ENCODE results near the gene MORN5.

Gene MORN5

GRCh38 chr9:122143876-122144405 lies 15.8 kb upstream of the MORN5 start:
- no peak for DNase-seq (ENCODE audit: low read depth)
- no peak overlapping the region for H3K4me3 ChIP-seq (ENCODE audit: low read depth, low read length)
- TF ChIP-seq POLR2A (IDR thresholded peaks at IDR 0.05; ENCODE audit: extremely low read depth, insufficient read length) (no peak), MYC (IDR thresholded peaks at IDR 0.05; ENCODE audit: low read depth, low read length) (no peak), CTCF (IDR thresholded peaks at IDR 0.05; ENCODE audit: low read depth, low read length) (no peak)

GRCh38 chr9:122144836-122145591 lies 14.7 kb upstream of the MORN5 start:
- DNase-seq (ENCODE audit: low read depth) = peak; percentile 28
- no peak overlapping the region for H3K4me3 ChIP-seq (ENCODE audit: low read depth, low read length)
- TF ChIP-seq MYC (IDR thresholded peaks at IDR 0.05; ENCODE audit: low read depth, low read length) = no peak
- TF ChIP-seq CTCF (IDR thresholded peaks at IDR 0.05; ENCODE audit: low read depth, low read length) = peak; percentile 58

DNA sequence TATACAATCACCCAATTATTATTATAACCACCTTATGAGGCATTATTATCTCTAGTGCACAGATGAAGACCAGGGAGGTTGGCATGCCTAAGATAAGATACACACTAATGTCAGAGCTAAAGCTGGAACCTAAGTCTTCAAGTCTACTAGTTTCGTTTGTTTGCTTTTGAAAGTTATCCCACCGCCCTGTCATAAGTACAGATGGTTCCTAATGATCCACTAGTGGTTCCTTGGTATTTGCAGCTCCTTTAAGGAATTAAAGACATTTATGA lies 14.2 kb upstream of the MORN5 start:
- TF ChIP-seq POLR2A (IDR thresholded peaks at IDR 0.05; ENCODE audit: extremely low read depth, insufficient read length) = no peak
- no peak for TF ChIP-seq MAX (IDR thresholded peaks at IDR 0.05; ENCODE audit: low read depth, low read length)
- TF ChIP-seq CTCF (IDR thresholded peaks at IDR 0.05; ENCODE audit: low read depth, low read length) = no peak
- TF ChIP-seq MYC (IDR thresholded peaks at IDR 0.05; ENCODE audit: low read depth, low read length) = no peak

DNA sequence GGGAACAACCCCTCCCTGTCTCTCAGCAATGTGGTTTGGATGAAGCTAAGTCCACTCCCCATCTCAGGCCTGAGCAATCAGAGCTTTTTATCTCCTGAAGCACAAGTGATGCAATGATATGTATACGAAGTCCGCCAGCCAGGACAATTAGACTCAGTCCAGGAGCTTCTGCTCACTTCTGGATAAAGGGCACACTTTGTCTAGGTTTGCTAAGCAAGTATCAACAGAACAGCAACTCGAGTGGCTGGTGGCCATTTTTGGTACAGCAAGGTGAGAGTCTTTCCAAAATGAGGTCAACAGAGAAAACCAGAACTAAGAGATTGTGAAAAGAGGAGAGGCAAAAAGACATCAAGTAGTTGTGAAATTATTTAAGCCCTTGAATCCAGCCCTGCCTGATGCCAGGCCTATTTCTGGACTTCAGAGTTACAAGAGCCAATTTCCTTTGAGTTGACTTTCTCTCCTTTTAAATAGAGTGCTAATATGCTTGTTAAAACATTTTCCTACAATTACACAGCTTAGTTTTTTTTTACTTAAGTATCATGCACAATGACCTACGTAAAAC lies 8.4 kb upstream of the MORN5 start:
- no peak for TF ChIP-seq POLR2A (IDR thresholded peaks at IDR 0.05; ENCODE audit: extremely low read depth, insufficient read length)
- DNase-seq (ENCODE audit: low read depth) = no peak
- no peak overlapping the region for H3K4me3 ChIP-seq (ENCODE audit: low read depth, low read length)

More for the DNA sequence above, 14.2 kb upstream of the MORN5 start:
- H3K4me3 ChIP-seq (ENCODE audit: low read depth, low read length) = no peak overlapping the region
- no peak for DNase-seq (ENCODE audit: low read depth)

GRCh38 chr9:122155796-122156195 lies 3.9 kb upstream of the MORN5 start:
- DNase-seq (ENCODE audit: low read depth) = peak; percentile 15

DNA sequence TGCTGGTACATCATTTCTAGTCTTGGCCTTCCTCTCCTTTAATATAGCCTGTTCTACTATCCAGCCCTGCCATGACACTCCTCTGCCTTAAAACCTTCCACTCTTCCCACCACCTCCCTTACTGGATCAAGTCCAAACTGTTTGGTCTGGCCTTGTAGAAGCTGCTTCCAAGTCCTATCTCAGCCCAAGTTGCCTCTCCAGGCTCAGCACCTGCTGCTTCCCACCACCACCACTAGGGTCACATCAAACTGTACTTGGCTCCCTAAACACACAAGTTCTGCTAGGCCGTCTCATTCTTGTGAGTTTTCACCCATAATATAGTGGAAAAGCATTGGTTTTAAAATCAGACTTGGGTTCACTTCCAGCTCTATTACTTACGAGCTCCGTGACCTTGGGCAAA lies 1.5 kb upstream of the MORN5 start:
- peak overlapping the region; percentile 96 for H3K4me3 ChIP-seq (ENCODE audit: low read depth, low read length)
- TF ChIP-seq MAX (IDR thresholded peaks at IDR 0.05; ENCODE audit: low read depth, low read length) (no peak), CTCF (IDR thresholded peaks at IDR 0.05; ENCODE audit: low read depth, low read length) (peak; percentile 61), POLR2A (IDR thresholded peaks at IDR 0.05; ENCODE audit: extremely low read depth, insufficient read length) (no peak)
- peak; percentile 69 for DNase-seq (ENCODE audit: low read depth)

More at GRCh38 chr9:122155796-122156195, 3.9 kb upstream of the MORN5 start:
- TF ChIP-seq CTCF (IDR thresholded peaks at IDR 0.05; ENCODE audit: low read depth, low read length) (no peak), MYC (IDR thresholded peaks at IDR 0.05; ENCODE audit: low read depth, low read length) (no peak), POLR2A (IDR thresholded peaks at IDR 0.05; ENCODE audit: extremely low read depth, insufficient read length) (no peak), MAX (IDR thresholded peaks at IDR 0.05; ENCODE audit: low read depth, low read length) (no peak)
- H3K4me3 ChIP-seq (ENCODE audit: low read depth, low read length) = no peak overlapping the region
